T-cell (primary cell): Measurements from ENCODE around the gene TPRX1. TPM values are rescaled to one million over a fixed set of nuclear protein-coding genes. Genes with fewer than 3 reads are reported as not detected.
"Not testable (repeated sequence)": the region's sequence is repeated elsewhere in the genome, so short reads cannot be mapped to it uniquely, and the experiment has no call there.

Experiments used
- ATAC-seq, 4 experiments: fragments of 200-7000 bp in 3 of 4; fragments of 150-1000 bp in 1 of 4; cut with Tn5 transposase; replicated peaks in 1 of 4; 1 replicate in 3 of 4; 2 replicates in 1 of 4; pipeline ENCODE4 v1.10.0; 2021; ENCODE audit warnings: moderate library complexity in 3 of 4, mild to moderate bottlenecking in 2 of 4, moderate number of reproducible peaks in 1 of 4
- CTCF ChIA-PET, 2 donors: fragments of 300-600 bp; sonication (Branson Sonifier 250); formaldehyde crosslinking; loops; one replicate each; lab custom pipeline; 2022; ENCODE audit warnings: antibody characterized with exemption in 2 of 2; lab: Charles Lee
- POLR2A ChIA-PET, 2 donors: fragments of 300-600 bp; sonication (Branson Sonifier 250); formaldehyde crosslinking; loops; one replicate each; lab custom pipeline; 2022; ENCODE audit warnings: antibody characterized with exemption in 2 of 2; lab: Charles Lee
- DNase-seq, 35 experiments: peaks; one replicate each; pipeline versions ENCODE4 v3.0.0 to v3.0.0-alpha.2; 2013 to 2023
- H3K27ac ChIP-seq: one replicate; pipeline ENCODE4 v1.5.1; 2013; ENCODE audit warnings: low read length
- H3K27me3 ChIP-seq, 2 experiments: replicated peaks in 1 of 2; 1 replicate in 1 of 2; 2 replicates in 1 of 2; pipeline versions ENCODE4 v1.6.1 to v1.7.0; 2013; ENCODE audit warnings: low read length in 1 of 2, mixed read lengths in 1 of 2; ENCODE audit not compliant: control insufficient read depth in 2 of 2, insufficient read depth in 2 of 2; ENCODE audit errors: extremely low read depth in 1 of 2
- H3K36me3 ChIP-seq, 2 donors: 1 replicate in 1 of 2; 2 replicates in 1 of 2; pipeline versions ENCODE4 v1.6.1 to v1.7.0; 2013; ENCODE audit warnings: low read length in 1 of 2; ENCODE audit not compliant: control insufficient read depth in 2 of 2, insufficient read depth in 1 of 2; ENCODE audit errors: extremely low read depth in 1 of 2
- H3K4me1 ChIP-seq, 2 experiments: 1 replicate in 1 of 2; 2 replicates in 1 of 2; pipeline versions ENCODE4 v1.6.1 to v1.7.0; 2013; ENCODE audit warnings: low read length in 2 of 2, mixed read lengths in 1 of 2; ENCODE audit not compliant: insufficient read depth in 2 of 2, control insufficient read depth in 1 of 2; ENCODE audit errors: extremely low read depth in 1 of 2
- H3K4me3 ChIP-seq, 2 donors: 1 replicate in 1 of 2; 2 replicates in 1 of 2; pipeline versions ENCODE4 v1.5.1 to v1.7.0; 2013; ENCODE audit warnings: mild to moderate bottlenecking in 2 of 2, low read length in 1 of 2, moderate library complexity in 1 of 2; ENCODE audit not compliant: control insufficient read depth in 1 of 2; ENCODE audit errors: extremely low read depth in 1 of 2
- H3K9me3 ChIP-seq: 2 replicates; pipeline ENCODE4 v1.7.0; 2013
- H3K27ac Mint-ChIP-seq, 2 donors: one replicate each; pipeline ENCODE4 v1.8.0; 2020 to 2021; ENCODE audit warnings: mild to moderate bottlenecking in 2 of 2, mixed read lengths in 2 of 2
- H3K27me3 Mint-ChIP-seq, 2 donors: one replicate each; pipeline ENCODE4 v1.8.0; 2021 to 2022; ENCODE audit warnings: mixed read lengths in 2 of 2
- H3K36me3 Mint-ChIP-seq: one replicate; pipeline ENCODE4 v1.8.0; 2021; ENCODE audit warnings: mixed read lengths
- H3K4me1 Mint-ChIP-seq, 3 donors: one replicate each; pipeline ENCODE4 v1.8.0; 2020 to 2022; ENCODE audit warnings: mixed read lengths in 3 of 3, mild to moderate bottlenecking in 1 of 3
- H3K4me3 Mint-ChIP-seq, 3 donors: one replicate each; pipeline ENCODE4 v1.8.0; 2020 to 2022; ENCODE audit warnings: mild to moderate bottlenecking in 3 of 3, mixed read lengths in 3 of 3, moderate library complexity in 3 of 3
- H3K9me3 Mint-ChIP-seq, 3 donors: one replicate each; pipeline ENCODE4 v1.8.0; 2020 to 2022; ENCODE audit warnings: mixed read lengths in 3 of 3
- WGBS: methylation state at CpG from one replicate; pipeline ENCODE4 v1.1.5; 2013; ENCODE audit warnings: missing lambda C conversion rate; ENCODE audit not compliant: insufficient coverage; 5-methylcytosine and 5-hydroxymethylcytosine counted together
- total RNA-seq, 35 experiments: library from RNA in 6 of 35; stranded (reverse) in 6 of 35; fragments of 120-200 nt in 1 of 35; gene quantifications; one replicate each; pipeline versions ENCODE4 v1.2.1 to v1.2.4 and lab custom pipeline; 2013 to 2026

The TPRX1 gene
- total RNA-seq, 5 donors from 2014 or later (not counting 1 experiment from before 2014, with no cell fraction given): not detected

DNA sequence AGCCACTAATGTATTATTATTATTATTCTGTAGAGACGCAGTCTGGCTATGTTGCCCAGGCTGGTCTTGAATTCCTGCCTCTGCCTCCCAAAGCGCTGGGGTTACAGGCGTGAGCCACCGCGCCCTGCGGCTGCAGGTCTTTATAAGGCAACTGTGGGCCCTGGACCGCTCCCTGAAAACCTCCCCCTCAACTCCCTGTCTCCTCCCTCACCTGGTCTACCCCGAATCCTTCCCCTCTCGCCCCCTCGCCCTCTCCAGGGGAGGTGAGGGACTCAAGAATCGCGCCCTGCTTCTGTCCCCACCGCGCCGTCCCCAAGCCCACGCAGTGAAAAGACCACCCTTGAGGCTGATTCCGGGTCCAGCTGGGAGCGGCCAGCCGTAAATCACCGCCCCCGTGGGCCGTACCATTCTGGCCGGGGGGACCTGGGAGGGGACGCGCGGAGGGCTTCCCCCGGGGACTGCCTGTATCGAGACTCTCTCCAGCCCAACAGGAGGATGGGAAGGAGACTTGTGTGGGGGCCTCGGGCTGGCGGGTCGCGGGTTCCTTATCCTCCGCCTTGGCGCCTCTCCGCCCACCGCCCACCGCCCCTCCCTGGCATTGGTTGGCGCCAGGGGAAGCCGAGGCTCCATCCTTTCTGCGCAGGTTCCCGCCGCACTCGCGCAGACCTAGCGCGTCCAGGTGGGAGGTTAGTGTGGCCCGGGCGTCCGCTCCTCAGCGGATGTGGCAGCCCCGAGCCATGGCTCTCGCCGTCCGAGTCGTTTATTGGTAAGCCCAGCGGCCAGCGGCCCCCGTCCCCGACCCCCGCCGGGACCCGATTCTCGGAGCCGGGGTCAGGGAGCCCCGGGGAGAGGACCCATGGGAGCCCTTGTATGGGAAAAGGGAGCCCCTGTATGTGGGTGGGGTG is 26.1 kb downstream of the TPRX1 start, which contains the start of gene SELENOW:
SELENOW (plus strand) TSS at position 655 of the 905 bp plus-strand sequence; CDS start at position 738, 83 bp downstream.
- ChIA-PET POLR2A (no interaction called here), CTCF (no interaction called here)
- peaks cover 0 to 36% of the 10 kb centered on the region in 2 experiments for H3K4me1 ChIP-seq
- peak within 1 kb of the TSS; percentile 99 for H3K27ac ChIP-seq
- peak within 1 kb of the TSS; percentile 93 to 97 for H3K27ac Mint-ChIP-seq
- peaks cover 26 to 38% (median 38%) of the 10 kb centered on the region in 3 donors for H3K4me1 Mint-ChIP-seq
- under 1% methylated on average over 41 of the region's 65 CpGs for WGBS
- H3K36me3 Mint-ChIP-seq: peaks cover 19% of the 10 kb centered on the region
- DNase-seq (peak; percentile 27 to 88 (median 61)), ATAC-seq (peak; percentile 92 to 93 (median 93))
- H3K36me3 ChIP-seq: peaks cover 8 to 14% of the 10 kb centered on the region in 2 donors
- H3K9me3 ChIP-seq: no peaks in the 10 kb centered on the region
- H3K9me3 Mint-ChIP-seq: no peaks in the 10 kb centered on the region
- H3K4me3 Mint-ChIP-seq: peak within 1 kb of the TSS; percentile 94 to 96 (median 95)
- H3K4me3 ChIP-seq: peak within 1 kb of the TSS; percentile 80 to 83
- no peaks in the 10 kb centered on the region for H3K27me3 ChIP-seq
- no peaks in the 10 kb centered on the region for H3K27me3 Mint-ChIP-seq

- H3K4me1 Mint-ChIP-seq: peaks cover 26 to 38% (median 38%) of the 10 kb centered on the region in 3 donors
- Histone ChIP-seq H3K36me3 (peaks cover 8 to 14% of the 10 kb centered on the region in 2 donors), H3K4me3 (peak overlapping the region; percentile 80 to 83), H3K4me1 (peaks cover 0 to 36% of the 10 kb centered on the region in 2 experiments)
- peak overlapping the region in 1 of 2 donors; percentile 97 for H3K27ac Mint-ChIP-seq
- H3K36me3 Mint-ChIP-seq: peaks cover 14% of the 10 kb centered on the region
- POLR2A ChIA-PET, H3K9me3 Mint-ChIP-seq, H3K9me3 ChIP-seq, H3K27me3 ChIP-seq, CTCF ChIA-PET, DNase-seq, H3K27ac ChIP-seq, ATAC-seq, H3K27me3 Mint-ChIP-seq: not testable (repeated sequence)
- peak overlapping the region; percentile 94 to 96 (median 95) for H3K4me3 Mint-ChIP-seq
- 83% methylated on average over 7 of the region's 23 CpGs for WGBS
These were observed 26.9 kb downstream of the TPRX1 start for GRCh38 chr19:47777245-47778048.

DNA sequence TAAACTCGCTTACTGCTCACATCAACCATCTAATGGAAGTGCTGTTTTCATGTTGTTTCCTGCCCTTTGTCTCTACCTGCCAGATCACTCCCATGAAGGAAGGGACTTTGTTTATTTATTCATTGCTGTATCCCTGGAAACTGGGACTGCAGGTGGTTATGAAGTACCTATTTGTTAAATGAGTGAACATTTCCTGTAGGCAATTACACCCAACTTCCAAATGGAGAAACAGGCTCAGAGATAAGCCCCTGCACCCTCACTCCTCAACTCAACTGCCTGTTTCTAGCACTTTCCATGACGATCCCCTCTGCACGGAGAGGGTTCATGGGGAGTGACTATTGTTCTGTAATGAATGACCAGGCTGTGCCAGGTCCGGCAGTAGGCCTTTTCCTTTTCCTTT is 27.8 kb downstream of the TPRX1 start:
- Histone ChIP-seq H3K36me3 (peaks cover 6 to 8% of the 10 kb centered on the region in 2 donors), H3K27me3 (no peaks in the 10 kb centered on the region), H3K4me1 (peaks cover 0 to 36% of the 10 kb centered on the region in 2 experiments), H3K4me3 (no peak overlapping the region), H3K27ac (no peak overlapping the region), H3K9me3 (no peaks in the 10 kb centered on the region)
- ChIA-PET POLR2A (no interaction called here), CTCF (no interaction called here)
- Mint-ChIP-seq H3K4me3 (peak overlapping the region in 2 of 3 donors; percentile 41 to 95), H3K27me3 (no peaks in the 10 kb centered on the region), H3K36me3 (peaks cover 9% of the 10 kb centered on the region), H3K27ac (no peak overlapping the region), H3K4me1 (peaks cover 24 to 35% (median 35%) of the 10 kb centered on the region in 3 donors), H3K9me3 (no peaks in the 10 kb centered on the region)
- ATAC-seq (no peak), DNase-seq (no peak)
- no CpG with 5 or more reads among the region's 4 CpGs for WGBS

- H3K27me3 Mint-ChIP-seq, H3K36me3 Mint-ChIP-seq, H3K27ac ChIP-seq, DNase-seq, H3K9me3 Mint-ChIP-seq, H3K27ac Mint-ChIP-seq, POLR2A ChIA-PET, H3K4me1 ChIP-seq, H3K4me3 Mint-ChIP-seq, H3K9me3 ChIP-seq, H3K27me3 ChIP-seq, H3K4me3 ChIP-seq, H3K36me3 ChIP-seq, ATAC-seq, CTCF ChIA-PET: not testable (repeated sequence)
- peaks cover 0 to 12% (median 10%) of the 10 kb centered on the region in 3 donors for H3K4me1 Mint-ChIP-seq
- WGBS: 69% methylated on average over 5 of the region's 6 CpGs
These were observed 33.1 kb downstream of the TPRX1 start for GRCh38 chr19:47771291-47771690.

GRCh38 chr19:47769534-47769933 is 34.8 kb downstream of the TPRX1 start:
- Histone ChIP-seq H3K4me1 (peaks cover 0 to 2% of the 10 kb centered on the region in 2 experiments), H3K27me3 (peaks cover 0 to 6% of the 10 kb centered on the region in 2 experiments), H3K9me3 (no peaks in the 10 kb centered on the region), H3K36me3 (no peaks in the 10 kb centered on the region), H3K4me3 (no peak overlapping the region), H3K27ac (no peak overlapping the region)
- DNase-seq (no peak), ATAC-seq (no peak)
- Mint-ChIP-seq H3K36me3 (no peaks in the 10 kb centered on the region), H3K27ac (no peak overlapping the region), H3K27me3 (no peaks in the 10 kb centered on the region), H3K9me3 (no peaks in the 10 kb centered on the region), H3K4me3 (no peak overlapping the region), H3K4me1 (peaks cover 0 to 12% (median 10%) of the 10 kb centered on the region in 3 donors)
- 85% methylated on average over 2 of the region's 3 CpGs for WGBS
- ChIA-PET POLR2A (no interaction called here), CTCF (no interaction called here)

- no peak overlapping the region for H3K27ac Mint-ChIP-seq
- H3K27me3 Mint-ChIP-seq: no peaks in the 10 kb centered on the region
- Histone ChIP-seq H3K9me3 (no peaks in the 10 kb centered on the region), H3K4me3 (no peak overlapping the region), H3K4me1 (peaks cover 0 to 2% of the 10 kb centered on the region in 2 experiments), H3K36me3 (no peaks in the 10 kb centered on the region), H3K27ac (no peak overlapping the region), H3K27me3 (peaks cover 0 to 6% of the 10 kb centered on the region in 2 experiments)
- WGBS: 57% methylated on average over 1 of the region's 2 CpGs
- CTCF ChIA-PET: interaction anchor here in 1 of 2 donors (1.1 kb wide), 1 partner anchor 21 kb away, joined by 3 read pairs; no protein-coding TSS in a partner anchor
- H3K4me3 Mint-ChIP-seq: no peak overlapping the region
- H3K9me3 Mint-ChIP-seq: no peaks in the 10 kb centered on the region
- H3K36me3 Mint-ChIP-seq: no peaks in the 10 kb centered on the region
- H3K4me1 Mint-ChIP-seq: peaks cover 0 to 12% (median 10%) of the 10 kb centered on the region in 3 donors
- no peak for DNase-seq
- POLR2A ChIA-PET: no interaction called here
- no peak for ATAC-seq
These were observed 35.7 kb downstream of the TPRX1 start for GRCh38 chr19:47768604-47769003.
